Activated CD8-positive, alpha-beta memory T cell treated with anti-CD3 and anti-CD28 coated beads for 48 hours (primary cell): ENCODE data around the gene CACHD1.
"Not testable (repeated sequence)": the region's sequence is repeated elsewhere in the genome, so short reads cannot be mapped to it uniquely, and the experiment has no call there.

Experiments used
- DNase-seq, 3 experiments: peaks; one replicate each; pipeline ENCODE4 v3.0.0-alpha.2; 2020; ENCODE audit warnings: low read depth in 2 of 3, low spot score in 2 of 3

Gene CACHD1

GRCh38 chr1:64495878-64496277 lies 25.9 kb downstream of the CACHD1 start:
- DNase-seq: no peak

- no peak for DNase-seq
Measured at GRCh38 chr1:64496606-64497005, 26.7 kb downstream of the CACHD1 start.

- DNase-seq: no peak
Measured at GRCh38 chr1:64497088-64497883, 27.4 kb downstream of the CACHD1 start.

- no peak for DNase-seq
Measured at GRCh38 chr1:64498325-64498724, 28.4 kb downstream of the CACHD1 start.

GRCh38 chr1:64499011-64499410 lies 29.1 kb downstream of the CACHD1 start:
- no peak for DNase-seq

- no peak for DNase-seq
Measured at GRCh38 chr1:64499966-64500365, 30.0 kb downstream of the CACHD1 start.

GRCh38 chr1:64502083-64502482 lies 32.2 kb downstream of the CACHD1 start:
- no peak for DNase-seq

- no peak for DNase-seq
Measured at GRCh38 chr1:64502931-64503330, 33.0 kb downstream of the CACHD1 start.

- peak in 2 of 3 experiments; percentile 3 to 12 for DNase-seq
Measured at GRCh38 chr1:64505232-64505943, 35.5 kb downstream of the CACHD1 start.

- DNase-seq: no peak
Measured at GRCh38 chr1:64505944-64506655, 36.2 kb downstream of the CACHD1 start.

- DNase-seq: no peak
Measured at GRCh38 chr1:64508629-64509028, 38.7 kb downstream of the CACHD1 start.

GRCh38 chr1:64511044-64511443 lies 41.1 kb downstream of the CACHD1 start:
- no peak for DNase-seq

- not testable (repeated sequence) for DNase-seq
Measured at GRCh38 chr1:64512206-64512605, 42.3 kb downstream of the CACHD1 start.

- DNase-seq: no peak
Measured at GRCh38 chr1:64513545-64513944, 43.6 kb downstream of the CACHD1 start.

GRCh38 chr1:64514197-64514765 lies 44.4 kb downstream of the CACHD1 start:
- DNase-seq: no peak

- no peak for DNase-seq
Measured at GRCh38 chr1:64515427-64515826, 45.5 kb downstream of the CACHD1 start.

- DNase-seq: no peak
Measured at GRCh38 chr1:64516301-64516700, 46.4 kb downstream of the CACHD1 start.

GRCh38 chr1:64516803-64517568 lies 47.1 kb downstream of the CACHD1 start:
- no peak for DNase-seq

GRCh38 chr1:64517640-64518039 lies 47.7 kb downstream of the CACHD1 start:
- DNase-seq: no peak

- no peak for DNase-seq
Measured at GRCh38 chr1:64518692-64519481, 49.0 kb downstream of the CACHD1 start.
